ENCODE data around the gene XPR1.
A peak's percentile ranks its signal among the peaks of the same experiment; 100 is the strongest.

The XPR1 gene

DNA sequence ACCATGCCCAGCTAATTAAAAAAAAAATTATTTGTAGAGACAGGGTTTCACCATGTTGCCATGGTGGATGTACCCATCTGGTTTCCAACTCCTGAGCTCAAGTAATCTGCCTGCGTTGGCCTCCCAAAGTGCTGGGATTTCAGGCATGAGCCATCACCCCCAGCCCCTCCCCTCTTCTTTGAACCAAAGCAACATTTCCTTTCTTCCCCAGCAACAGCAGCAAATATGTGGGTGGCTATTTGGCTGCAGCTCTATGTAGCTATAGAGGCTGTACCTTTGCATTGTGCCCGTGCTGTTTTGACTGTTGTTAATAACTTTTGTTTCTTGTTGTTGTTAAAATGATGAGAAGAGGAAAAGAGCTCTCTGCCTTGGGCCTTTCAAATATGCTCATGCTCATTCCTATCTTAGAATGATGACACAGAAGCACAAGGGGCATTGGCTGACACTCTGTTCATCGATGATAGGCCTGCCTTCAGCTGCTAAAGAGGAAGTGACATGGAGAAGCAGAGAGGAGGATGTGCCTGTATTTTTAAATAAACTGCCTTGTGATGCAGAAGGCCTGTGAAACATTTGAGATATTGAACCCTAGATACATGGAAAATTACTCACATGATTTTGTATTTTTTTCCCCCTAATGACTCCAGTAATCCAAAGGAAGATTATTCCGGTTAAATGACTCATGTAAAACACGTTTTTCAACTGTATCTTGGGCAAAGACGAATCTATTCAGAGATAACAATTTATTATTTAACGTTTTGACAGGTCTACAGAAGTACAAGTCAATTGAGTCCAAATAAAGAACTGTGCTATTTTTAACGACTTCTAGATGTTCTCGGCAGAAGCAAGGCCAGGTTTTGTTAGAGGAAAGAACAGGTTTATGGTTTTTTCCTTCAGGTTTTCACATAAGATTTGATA, 20.5 kb upstream of the XPR1 start:
- H3K4me3 ChIP-seq (ENCODE audit: low read depth, low read length), result no peak overlapping the region
- DNase-seq (ENCODE audit: low read depth, low spot score), result no peak
- in situ Hi-C loops (cut with HindIII; ENCODE audit: low sequenced_read_pairs), result no loop called here
- TF ChIP-seq, protein P1, sequence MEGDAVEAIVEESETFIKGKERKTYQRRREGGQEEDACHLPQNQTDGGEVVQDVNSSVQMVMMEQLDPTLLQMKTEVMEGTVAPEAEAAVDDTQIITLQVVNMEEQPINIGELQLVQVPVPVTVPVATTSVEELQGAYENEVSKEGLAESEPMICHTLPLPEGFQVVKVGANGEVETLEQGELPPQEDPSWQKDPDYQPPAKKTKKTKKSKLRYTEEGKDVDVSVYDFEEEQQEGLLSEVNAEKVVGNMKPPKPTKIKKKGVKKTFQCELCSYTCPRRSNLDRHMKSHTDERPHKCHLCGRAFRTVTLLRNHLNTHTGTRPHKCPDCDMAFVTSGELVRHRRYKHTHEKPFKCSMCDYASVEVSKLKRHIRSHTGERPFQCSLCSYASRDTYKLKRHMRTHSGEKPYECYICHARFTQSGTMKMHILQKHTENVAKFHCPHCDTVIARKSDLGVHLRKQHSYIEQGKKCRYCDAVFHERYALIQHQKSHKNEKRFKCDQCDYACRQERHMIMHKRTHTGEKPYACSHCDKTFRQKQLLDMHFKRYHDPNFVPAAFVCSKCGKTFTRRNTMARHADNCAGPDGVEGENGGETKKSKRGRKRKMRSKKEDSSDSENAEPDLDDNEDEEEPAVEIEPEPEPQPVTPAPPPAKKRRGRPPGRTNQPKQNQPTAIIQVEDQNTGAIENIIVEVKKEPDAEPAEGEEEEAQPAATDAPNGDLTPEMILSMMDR (IDR thresholded peaks at IDR 0.05; ENCODE audit: low read depth, low read length), result no peak

DNA sequence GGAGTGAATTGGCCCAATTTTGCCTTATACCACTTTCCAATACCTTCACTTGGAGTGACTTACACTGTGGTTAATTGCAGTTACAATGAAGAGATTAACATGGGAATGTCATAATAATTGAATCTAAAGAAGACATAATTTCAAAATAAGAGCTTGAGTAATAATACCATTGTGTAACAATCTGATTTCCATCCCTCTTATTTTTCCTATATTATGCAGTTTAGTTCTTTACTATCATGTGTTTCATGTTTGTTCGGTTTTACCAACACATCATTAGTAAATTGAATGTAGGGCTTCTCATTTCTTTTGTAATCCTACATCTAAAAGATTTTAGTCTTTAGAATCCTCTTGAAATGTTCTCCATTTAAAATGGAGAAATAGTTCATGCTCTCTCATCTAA, 19.2 kb upstream of the XPR1 start:
- TF ChIP-seq, protein P1 (IDR thresholded peaks at IDR 0.05; ENCODE audit: low read depth, low read length), result no peak
- DNase-seq (ENCODE audit: low read depth, low spot score), result no peak
- in situ Hi-C loops (cut with HindIII; ENCODE audit: low sequenced_read_pairs), result no loop called here
- H3K4me3 ChIP-seq (ENCODE audit: low read depth, low read length), result no peak overlapping the region

DNA sequence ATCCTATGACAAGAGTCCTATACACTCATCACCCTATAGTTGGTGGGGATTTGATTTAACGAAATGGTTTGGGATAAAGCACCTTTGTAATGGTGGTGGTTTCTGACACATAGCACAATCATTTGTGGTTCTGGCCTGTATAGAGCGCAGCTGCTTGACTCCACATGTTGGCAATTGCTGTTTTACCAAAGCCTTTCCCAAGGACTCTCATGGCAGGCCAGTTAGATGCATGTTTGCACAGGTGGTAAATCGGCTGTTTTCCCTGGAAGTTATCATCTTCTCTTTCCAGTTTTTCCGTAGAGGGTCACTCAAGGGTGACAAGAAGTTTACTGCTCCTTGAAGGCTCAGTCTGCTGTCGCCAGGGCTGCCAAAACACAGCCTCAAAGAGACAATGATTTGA, 17.1 kb upstream of the XPR1 start:
- peak; percentile 65 for DNase-seq (ENCODE audit: low read depth, low spot score)
- no peak overlapping the region for H3K4me3 ChIP-seq (ENCODE audit: low read depth, low read length)
- TF ChIP-seq, protein P1 (IDR thresholded peaks at IDR 0.05; ENCODE audit: low read depth, low read length), result no peak
- in situ Hi-C loops (cut with HindIII; ENCODE audit: low sequenced_read_pairs), result no loop called here

DNA sequence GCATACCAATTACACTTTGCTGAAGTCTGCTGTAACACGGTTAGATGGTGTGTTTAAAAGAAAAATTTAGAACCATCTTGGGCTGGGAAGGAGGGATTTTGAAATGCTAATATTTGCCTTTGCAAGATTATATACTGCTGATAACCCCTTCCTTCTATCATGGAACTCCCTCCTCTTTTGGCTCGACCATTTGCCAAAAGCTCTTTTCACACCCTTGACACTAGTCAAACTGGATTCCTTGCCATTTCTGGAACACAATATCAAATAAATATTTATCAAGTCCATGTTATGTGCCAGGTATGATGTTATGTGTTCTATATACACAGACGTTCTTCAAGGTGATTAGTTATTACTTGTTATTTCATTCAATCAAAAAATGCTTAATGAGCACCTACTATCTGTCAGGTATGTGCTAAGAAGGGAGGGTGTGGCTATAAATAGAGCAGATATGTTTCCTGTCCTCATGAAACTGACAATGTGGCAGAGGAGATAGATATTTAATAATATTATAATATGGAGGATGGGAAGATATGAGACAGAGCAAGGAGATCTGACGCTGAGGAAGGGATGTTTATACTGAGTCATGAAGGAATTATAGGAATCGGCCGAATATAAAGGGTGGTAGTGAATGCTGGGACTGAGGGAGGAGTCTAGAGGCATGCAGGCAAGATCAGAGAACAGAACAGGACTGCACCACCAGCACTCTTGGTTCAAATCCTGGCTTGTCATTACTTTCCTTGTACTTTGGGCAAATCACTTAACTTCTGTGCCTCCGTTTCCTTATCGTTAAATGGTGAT, 16.1 kb upstream of the XPR1 start:
- TF ChIP-seq, protein P1 (IDR thresholded peaks at IDR 0.05; ENCODE audit: low read depth, low read length), result no peak
- in situ Hi-C loops (cut with HindIII; ENCODE audit: low sequenced_read_pairs), result no loop called here
- no peak for DNase-seq (ENCODE audit: low read depth, low spot score)
- H3K4me3 ChIP-seq (ENCODE audit: low read depth, low read length), result no peak overlapping the region

DNA sequence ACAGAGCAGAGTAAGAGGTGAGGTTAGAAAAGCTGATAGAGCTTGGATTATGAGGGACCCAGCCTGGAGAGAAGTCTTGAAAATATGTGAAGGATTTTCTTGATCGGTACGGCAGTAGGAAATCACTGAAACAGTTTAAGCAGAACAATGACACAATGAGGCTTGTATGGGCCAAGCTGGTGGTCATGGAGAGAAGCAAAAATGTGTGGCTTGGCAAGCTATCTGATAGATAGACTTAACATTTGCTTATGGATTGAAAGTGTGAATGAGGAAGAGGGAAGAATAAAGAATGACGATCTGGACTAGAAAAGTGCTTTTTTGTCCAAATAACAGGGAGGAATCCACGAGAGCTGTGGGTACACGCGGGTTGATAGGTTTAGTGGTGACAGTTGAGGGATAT, 15.4 kb upstream of the XPR1 start:
- H3K4me3 ChIP-seq (ENCODE audit: low read depth, low read length), result no peak overlapping the region
- in situ Hi-C loops (cut with HindIII; ENCODE audit: low sequenced_read_pairs), result no loop called here
- TF ChIP-seq, protein P1 (IDR thresholded peaks at IDR 0.05; ENCODE audit: low read depth, low read length), result no peak
- peak; percentile 67 for DNase-seq (ENCODE audit: low read depth, low spot score)

DNA sequence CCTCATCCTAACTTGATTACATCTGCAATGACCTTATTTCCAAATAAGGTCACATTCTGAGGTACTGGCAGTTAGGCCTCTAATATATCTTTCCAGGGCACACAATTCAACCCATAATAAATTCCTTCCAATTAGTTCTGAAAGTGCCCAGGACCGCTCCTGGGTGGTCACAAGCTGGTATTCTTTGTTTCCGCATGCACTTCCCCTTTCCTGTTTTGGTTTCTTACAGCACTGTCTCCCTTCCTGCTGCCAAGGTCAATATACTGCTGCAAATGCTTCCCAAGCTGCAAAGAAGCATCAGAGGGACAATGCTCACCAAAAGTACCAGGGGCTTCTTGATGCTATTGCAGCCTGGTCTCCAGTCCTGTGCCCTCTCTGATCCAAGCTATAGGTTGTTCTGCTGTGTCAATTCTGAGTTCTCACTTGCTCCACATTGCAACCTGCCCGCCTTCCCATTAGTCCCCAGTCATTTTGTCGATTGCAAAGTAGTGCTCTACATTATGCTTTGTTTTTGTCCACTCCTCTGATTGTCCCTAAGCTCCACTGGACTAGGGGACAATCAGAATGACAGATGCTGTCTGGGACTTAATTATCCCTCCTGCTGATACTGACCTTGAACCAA, 13.9 kb upstream of the XPR1 start:
- TF ChIP-seq, protein P1 (IDR thresholded peaks at IDR 0.05; ENCODE audit: low read depth, low read length), result no peak
- no peak overlapping the region for H3K4me3 ChIP-seq (ENCODE audit: low read depth, low read length)
- in situ Hi-C loops (cut with HindIII; ENCODE audit: low sequenced_read_pairs), result no loop called here
- no peak for DNase-seq (ENCODE audit: low read depth, low spot score)
